Type B pancreatic cell (in vitro differentiated cells): ENCODE measurements around the gene CEP128. TPM values are rescaled to one million over a fixed set of nuclear protein-coding genes. Genes with fewer than 3 reads are reported as not detected.

Source experiments
- DNase-seq: peaks from one replicate; pipeline ENCODE4 v3.0.0; 2021; ENCODE audit warnings: mixed read lengths; ENCODE audit not compliant: unreplicated experiment; ENCODE audit errors: extremely low spot score
- H3K27ac Mint-ChIP-seq: 2 replicates; pipeline ENCODE4 v1.8.0; 2021; ENCODE audit warnings: mild to moderate bottlenecking, mixed read lengths
- H3K27me3 Mint-ChIP-seq: 2 replicates; pipeline ENCODE4 v1.8.0; 2021; ENCODE audit warnings: mixed read lengths
- H3K36me3 Mint-ChIP-seq: 2 replicates; pipeline ENCODE4 v1.8.0; 2021; ENCODE audit warnings: mixed read lengths
- H3K4me1 Mint-ChIP-seq: one replicate; pipeline ENCODE4 v1.8.0; 2021; ENCODE audit warnings: mixed read lengths; ENCODE audit not compliant: unreplicated experiment
- H3K4me3 Mint-ChIP-seq: 2 replicates; pipeline ENCODE4 v1.8.0; 2021; ENCODE audit warnings: mild to moderate bottlenecking, mixed read lengths
- H3K9me3 Mint-ChIP-seq: 2 replicates; pipeline ENCODE4 v1.8.0; 2021; ENCODE audit warnings: mixed read lengths
- CTCF ChIP-seq: fragments of 200-600 bp; sonication (generic); conservative IDR thresholded peaks from 2 replicates; pipeline ENCODE4 v1.5.0; 2021; ENCODE audit warnings: antibody characterized with exemption, mild to moderate bottlenecking
- total RNA-seq: library from RNA; stranded (reverse); gene quantifications from 2 replicates; pipeline ENCODE4 v1.2.1, GENCODE V29; 2021; ENCODE audit warnings: low replicate concordance

The CEP128 gene
- total RNA-seq, 1 donor from 2014 or later, result 17.7 TPM

- TF ChIP-seq CTCF, result no peak
- Mint-ChIP-seq H3K9me3 (no peaks in the 10 kb centered on the region), H3K36me3 (no peaks in the 10 kb centered on the region), H3K27ac (peak overlapping the region; percentile 94), H3K27me3 (peaks cover 7% of the 10 kb centered on the region), H3K4me1 (peaks cover 17% of the 10 kb centered on the region), H3K4me3 (peak overlapping the region; percentile 93)
- DNase-seq, result no peak
Observed at GRCh38 chr14:80942191-80942600, 658 bp upstream of the CEP128 start.

- Mint-ChIP-seq H3K27ac (no peak overlapping the region), H3K4me3 (peak overlapping the region; percentile 22), H3K4me1 (peaks cover 17% of the 10 kb centered on the region), H3K27me3 (no peaks in the 10 kb centered on the region), H3K9me3 (no peaks in the 10 kb centered on the region), H3K36me3 (no peaks in the 10 kb centered on the region)
- TF ChIP-seq CTCF, result no peak
- no peak for DNase-seq
Observed at GRCh38 chr14:80940146-80940545, 1.4 kb downstream of the CEP128 start.

- no peak overlapping the region for H3K27ac Mint-ChIP-seq
- H3K9me3 Mint-ChIP-seq, result no peaks in the 10 kb centered on the region
- no peak for TF ChIP-seq CTCF
- peaks cover 3% of the 10 kb centered on the region for H3K4me1 Mint-ChIP-seq
- H3K36me3 Mint-ChIP-seq, result no peaks in the 10 kb centered on the region
- no peaks in the 10 kb centered on the region for H3K27me3 Mint-ChIP-seq
- H3K4me3 Mint-ChIP-seq, result no peak overlapping the region
- DNase-seq, result no peak
Observed at GRCh38 chr14:80933686-80934085, 7.9 kb downstream of the CEP128 start.

- Mint-ChIP-seq H3K27ac (no peak overlapping the region), H3K9me3 (no peaks in the 10 kb centered on the region), H3K4me1 (peaks cover 3% of the 10 kb centered on the region), H3K36me3 (no peaks in the 10 kb centered on the region), H3K4me3 (no peak overlapping the region), H3K27me3 (no peaks in the 10 kb centered on the region)
- TF ChIP-seq CTCF, result no peak
- no peak for DNase-seq
Observed at GRCh38 chr14:80933282-80933681, 8.3 kb downstream of the CEP128 start.

- DNase-seq, result no peak
- Mint-ChIP-seq H3K9me3 (no peaks in the 10 kb centered on the region), H3K4me3 (no peak overlapping the region), H3K27ac (no peak overlapping the region), H3K36me3 (no peaks in the 10 kb centered on the region), H3K4me1 (peaks cover 3% of the 10 kb centered on the region), H3K27me3 (no peaks in the 10 kb centered on the region)
- TF ChIP-seq CTCF, result no peak
Observed at GRCh38 chr14:80930836-80931389, 10.6 kb downstream of the CEP128 start.

- Mint-ChIP-seq H3K27ac (no peak overlapping the region), H3K4me1 (peaks cover 3% of the 10 kb centered on the region), H3K4me3 (no peak overlapping the region), H3K27me3 (no peaks in the 10 kb centered on the region), H3K9me3 (no peaks in the 10 kb centered on the region), H3K36me3 (no peaks in the 10 kb centered on the region)
- no peak for DNase-seq
- no peak for TF ChIP-seq CTCF
Observed at GRCh38 chr14:80930095-80930494, 11.4 kb downstream of the CEP128 start.
